Activated T-helper 1 cell treated with anti-CD3 and anti-CD28 coated beads, Interleukin-12 subunit alpha, Interleukin-12 subunit beta, Interleukin-2, Interleukin-4 antibody, amounts not matched to agents 30 ng/mL and 10 ng/mL and 1 ng/mL, durations not matched to agents 14 hours and 24 hours and 36 hours (primary cell): ENCODE results near the gene SLC37A1. TPM values are rescaled to one million over a fixed set of nuclear protein-coding genes. Genes with fewer than 3 reads are reported as not detected.

ENCODE experiments used
- DNase-seq: peaks from one replicate; pipeline ENCODE4 v3.0.0; 2021; ENCODE audit warnings: low spot score
- H3K27ac Mint-ChIP-seq: one replicate; pipeline ENCODE4 v1.8.0; 2021; ENCODE audit warnings: mild to moderate bottlenecking, mixed read lengths
- H3K27me3 Mint-ChIP-seq: one replicate; pipeline ENCODE4 v1.8.0; 2022; ENCODE audit warnings: mild to moderate bottlenecking, moderate library complexity, mixed read lengths; ENCODE audit not compliant: insufficient read depth
- H3K36me3 Mint-ChIP-seq: one replicate; pipeline ENCODE4 v1.8.0; 2021; ENCODE audit warnings: low read depth, mixed read lengths
- H3K4me1 Mint-ChIP-seq: one replicate; pipeline ENCODE4 v1.8.0; 2021; ENCODE audit warnings: low read depth, mixed read lengths
- H3K4me3 Mint-ChIP-seq: one replicate; pipeline ENCODE4 v1.8.0; 2021; ENCODE audit warnings: mild to moderate bottlenecking, moderate library complexity, mixed read lengths
- H3K9me3 Mint-ChIP-seq: one replicate; pipeline ENCODE4 v1.8.0; 2021; ENCODE audit warnings: mixed read lengths
- intact Hi-C: fragments of 100-400 bp; cut with micrococcal nuclease; formaldehyde crosslinking; loops from one replicate; pipeline ENCODE4 v1.15.1; 2024
- total RNA-seq: library from RNA; stranded (reverse); gene quantifications from 2 replicates; pipeline ENCODE4 v1.2.3, GENCODE V29; 2022

The SLC37A1 gene
- total RNA-seq, 1 donor from 2014 or later = 25.0 TPM

- H3K27me3 Mint-ChIP-seq = no peaks in the 10 kb centered on the region
- intact Hi-C loops = no loop called here
- no peak overlapping the region for H3K4me3 Mint-ChIP-seq
- H3K27ac Mint-ChIP-seq = no peak overlapping the region
- peaks cover 6% of the 10 kb centered on the region for H3K36me3 Mint-ChIP-seq
- no peaks in the 10 kb centered on the region for H3K4me1 Mint-ChIP-seq
- DNase-seq = no peak
- no peaks in the 10 kb centered on the region for H3K9me3 Mint-ChIP-seq
Observed at GRCh38 chr21:42566524-42567213, 53.0 kb downstream of the SLC37A1 start.

- H3K36me3 Mint-ChIP-seq = peaks cover 4% of the 10 kb centered on the region
- H3K4me3 Mint-ChIP-seq = no peak overlapping the region
- H3K9me3 Mint-ChIP-seq = no peaks in the 10 kb centered on the region
- no peaks in the 10 kb centered on the region for H3K4me1 Mint-ChIP-seq
- H3K27ac Mint-ChIP-seq = no peak overlapping the region
- no peak for DNase-seq
- intact Hi-C loops = no loop called here
- H3K27me3 Mint-ChIP-seq = no peaks in the 10 kb centered on the region
Observed at GRCh38 chr21:42567214-42567555, 53.5 kb downstream of the SLC37A1 start.

DNA sequence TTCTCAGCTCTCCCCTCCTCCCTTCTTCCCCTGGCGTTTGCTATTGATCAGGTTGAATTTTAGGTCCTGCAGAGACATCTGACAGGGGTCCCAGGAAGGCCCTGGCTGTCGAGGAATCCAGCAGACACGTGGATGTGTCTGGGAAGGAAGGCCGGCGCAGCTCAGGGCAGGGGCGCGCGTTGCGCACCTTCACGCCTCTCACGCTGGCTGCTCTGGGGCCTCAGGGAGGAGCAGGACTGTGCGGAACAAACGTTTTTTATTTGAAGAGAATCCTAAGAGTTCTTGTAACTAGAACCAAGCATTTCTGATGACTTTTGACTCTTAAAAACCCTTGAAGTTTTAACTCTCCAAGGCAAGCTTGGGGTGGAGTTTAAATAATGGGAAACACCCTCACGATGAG is 54.2 kb downstream of the SLC37A1 start:
- intact Hi-C loops = no loop called here
- Mint-ChIP-seq H3K4me3 (no peak overlapping the region), H3K27ac (no peak overlapping the region), H3K4me1 (no peaks in the 10 kb centered on the region), H3K9me3 (no peaks in the 10 kb centered on the region), H3K27me3 (no peaks in the 10 kb centered on the region), H3K36me3 (peaks cover 2% of the 10 kb centered on the region)
- DNase-seq = no peak

- peaks cover 2% of the 10 kb centered on the region for H3K36me3 Mint-ChIP-seq
- no peak overlapping the region for H3K4me3 Mint-ChIP-seq
- no peaks in the 10 kb centered on the region for H3K4me1 Mint-ChIP-seq
- DNase-seq = no peak
- H3K27ac Mint-ChIP-seq = no peak overlapping the region
- no peaks in the 10 kb centered on the region for H3K9me3 Mint-ChIP-seq
- intact Hi-C loops = no loop called here
- no peaks in the 10 kb centered on the region for H3K27me3 Mint-ChIP-seq
Observed at GRCh38 chr21:42568376-42568775, 54.7 kb downstream of the SLC37A1 start.

- intact Hi-C loops = no loop called here
- DNase-seq = no peak
- no peak overlapping the region for H3K4me3 Mint-ChIP-seq
- no peak overlapping the region for H3K27ac Mint-ChIP-seq
- no peaks in the 10 kb centered on the region for H3K4me1 Mint-ChIP-seq
- H3K27me3 Mint-ChIP-seq = no peaks in the 10 kb centered on the region
- no peaks in the 10 kb centered on the region for H3K9me3 Mint-ChIP-seq
- peaks cover 4% of the 10 kb centered on the region for H3K36me3 Mint-ChIP-seq
Observed at GRCh38 chr21:42568866-42569731, 55.4 kb downstream of the SLC37A1 start.

DNA sequence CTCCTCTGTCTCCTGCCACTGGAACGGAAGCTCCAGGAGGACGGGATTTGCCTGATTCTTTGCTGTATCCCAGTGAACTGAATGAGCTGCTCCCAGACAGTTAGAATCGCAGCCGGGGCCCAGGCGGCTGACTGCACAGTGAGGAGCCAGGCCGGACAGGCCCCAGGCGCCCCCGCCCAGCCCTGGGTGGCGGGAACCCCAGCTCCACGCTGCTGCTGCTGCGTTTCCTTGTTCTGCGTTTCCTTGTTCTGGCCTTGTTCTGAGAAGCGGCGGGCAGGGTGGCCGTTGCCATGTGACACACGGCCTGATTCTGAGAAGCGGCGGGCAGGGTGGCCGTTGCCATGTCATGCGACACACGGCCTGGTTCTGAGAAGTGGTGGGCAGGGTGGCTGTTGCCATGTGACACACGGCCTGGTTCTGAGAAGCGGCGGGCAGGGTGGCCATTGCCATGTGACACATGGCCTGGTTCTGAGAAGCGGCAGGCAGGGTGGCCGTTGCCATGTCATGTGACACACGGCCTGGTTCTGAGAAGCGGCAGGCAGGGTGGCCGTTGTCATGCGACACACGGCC is 56.2 kb downstream of the SLC37A1 start:
- Mint-ChIP-seq H3K4me3 (no peak overlapping the region), H3K27ac (no peak overlapping the region), H3K27me3 (no peaks in the 10 kb centered on the region), H3K4me1 (no peaks in the 10 kb centered on the region), H3K9me3 (no peaks in the 10 kb centered on the region), H3K36me3 (peaks cover 4% of the 10 kb centered on the region)
- intact Hi-C loops = no loop called here
- no peak for DNase-seq

GRCh38 chr21:42570362-42570761 is 56.7 kb downstream of the SLC37A1 start:
- peaks cover under 1% of the 10 kb centered on the region for H3K9me3 Mint-ChIP-seq
- no peak overlapping the region for H3K4me3 Mint-ChIP-seq
- H3K27ac Mint-ChIP-seq = no peak overlapping the region
- no peak for DNase-seq
- peaks cover 4% of the 10 kb centered on the region for H3K36me3 Mint-ChIP-seq
- intact Hi-C loops = no loop called here
- H3K4me1 Mint-ChIP-seq = no peaks in the 10 kb centered on the region
- no peaks in the 10 kb centered on the region for H3K27me3 Mint-ChIP-seq

GRCh38 chr21:42570841-42571387 is 57.3 kb downstream of the SLC37A1 start:
- intact Hi-C loops = no loop called here
- no peak for DNase-seq
- Mint-ChIP-seq H3K4me1 (no peaks in the 10 kb centered on the region), H3K9me3 (peaks cover 6% of the 10 kb centered on the region), H3K36me3 (peaks cover 7% of the 10 kb centered on the region), H3K27me3 (no peaks in the 10 kb centered on the region), H3K27ac (no peak overlapping the region), H3K4me3 (no peak overlapping the region)

- Mint-ChIP-seq H3K36me3 (peaks cover 12% of the 10 kb centered on the region), H3K4me3 (no peak overlapping the region), H3K27ac (no peak overlapping the region), H3K4me1 (no peaks in the 10 kb centered on the region), H3K9me3 (peaks cover 12% of the 10 kb centered on the region), H3K27me3 (no peaks in the 10 kb centered on the region)
- intact Hi-C loops = no loop called here
- DNase-seq = no peak
Observed at GRCh38 chr21:42571391-42572150, 57.9 kb downstream of the SLC37A1 start.

GRCh38 chr21:42572906-42573495 is 59.3 kb downstream of the SLC37A1 start:
- H3K9me3 Mint-ChIP-seq = peaks cover 16% of the 10 kb centered on the region
- no peak overlapping the region for H3K27ac Mint-ChIP-seq
- H3K4me3 Mint-ChIP-seq = no peak overlapping the region
- no peaks in the 10 kb centered on the region for H3K27me3 Mint-ChIP-seq
- DNase-seq = no peak
- intact Hi-C loops = no loop called here
- H3K4me1 Mint-ChIP-seq = no peaks in the 10 kb centered on the region
- peaks cover 21% of the 10 kb centered on the region for H3K36me3 Mint-ChIP-seq

DNA sequence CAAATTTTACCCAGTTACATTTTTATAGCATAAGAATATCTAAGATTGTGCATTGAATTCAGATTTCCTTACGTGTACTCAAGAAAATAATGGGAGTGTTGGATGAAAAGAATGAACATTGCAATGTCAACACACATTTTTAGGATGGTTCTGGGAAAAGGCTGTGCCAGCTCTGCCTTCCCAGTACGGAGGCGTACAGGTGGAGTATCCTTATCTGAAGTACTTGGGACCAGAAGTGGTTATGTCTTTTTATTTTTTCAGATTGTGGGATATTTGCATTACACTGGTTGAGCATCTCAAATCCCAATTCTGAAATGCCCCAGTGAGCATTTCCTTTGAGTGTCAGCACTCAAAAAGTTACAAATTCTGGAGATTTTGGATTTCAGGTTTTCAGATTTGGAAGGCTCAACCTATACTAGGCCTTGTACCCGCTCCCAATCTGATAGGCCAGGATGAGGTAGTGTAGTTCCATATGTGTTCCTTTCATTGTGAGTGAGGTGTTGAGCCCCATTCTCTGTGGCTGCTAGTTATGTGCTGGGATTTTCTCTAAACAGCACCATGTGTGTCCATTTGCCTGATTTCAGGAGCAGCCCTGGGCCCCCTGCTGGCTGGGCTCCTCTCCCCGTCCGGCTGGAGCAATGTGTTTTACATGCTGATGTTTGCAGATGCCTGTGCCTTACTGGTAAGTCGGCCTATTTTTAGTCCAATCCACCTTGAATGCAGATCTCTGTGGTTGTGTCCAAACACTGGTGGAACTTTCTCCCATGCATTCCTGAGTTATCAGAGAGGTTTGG is 60.8 kb downstream of the SLC37A1 start:
- peaks cover 27% of the 10 kb centered on the region for H3K36me3 Mint-ChIP-seq
- no peaks in the 10 kb centered on the region for H3K27me3 Mint-ChIP-seq
- no peaks in the 10 kb centered on the region for H3K4me1 Mint-ChIP-seq
- intact Hi-C loops = no loop called here
- no peak overlapping the region for H3K4me3 Mint-ChIP-seq
- H3K9me3 Mint-ChIP-seq = peaks cover 16% of the 10 kb centered on the region
- H3K27ac Mint-ChIP-seq = no peak overlapping the region
- DNase-seq = no peak

DNA sequence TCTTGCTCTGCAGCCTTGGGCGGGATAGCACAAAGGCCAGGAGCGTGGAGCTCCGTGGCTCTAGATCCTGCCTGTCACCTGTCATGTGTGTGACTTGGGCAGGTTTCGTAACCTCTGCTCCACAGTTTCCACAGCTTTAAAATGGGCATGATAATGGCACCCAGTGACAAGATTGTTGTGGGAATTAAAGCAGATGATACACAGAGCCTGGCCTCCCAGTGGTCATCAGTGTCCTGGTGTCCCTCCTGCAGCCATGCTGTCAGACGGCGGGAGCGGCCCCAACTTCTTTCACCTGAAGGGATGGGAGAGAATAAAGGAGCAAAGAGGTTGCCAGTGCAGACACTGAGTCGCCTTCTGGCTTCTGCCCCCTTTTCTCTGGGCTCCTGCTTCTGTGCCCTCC is 61.5 kb downstream of the SLC37A1 start:
- Mint-ChIP-seq H3K27me3 (no peaks in the 10 kb centered on the region), H3K4me1 (no peaks in the 10 kb centered on the region), H3K4me3 (no peak overlapping the region), H3K9me3 (peaks cover 16% of the 10 kb centered on the region), H3K36me3 (peaks cover 27% of the 10 kb centered on the region), H3K27ac (no peak overlapping the region)
- DNase-seq = no peak
- intact Hi-C loops = no loop called here
